WTC11 (cell line): ENCODE measurements around the gene ANGPTL5. TPM values are rescaled to one million over a fixed set of nuclear protein-coding genes. Genes with fewer than 3 reads are reported as not detected.

ENCODE experiments used
- ATAC-seq: fragments of 200-7000 bp; cut with Tn5 transposase; 2 replicates; pipeline ENCODE4 v1.10.0; 2021; ENCODE audit warnings: mild to moderate bottlenecking, moderate library complexity
- CTCF ChIA-PET: fragments of 300-600 bp; sonication (Branson Sonifier 250); formaldehyde crosslinking; loops from one replicate; lab custom pipeline; 2021; ENCODE audit warnings: antibody characterized with exemption; lab: Charles Lee
- POLR2A ChIA-PET: fragments of 350-600 bp; sonication (Branson Sonifier 250); formaldehyde crosslinking; loops from one replicate; lab custom pipeline; 2021; ENCODE audit warnings: antibody characterized with exemption; lab: Charles Lee
- DNase-seq: peaks from one replicate; pipeline ENCODE4 v3.0.0; 2021; ENCODE audit warnings: low spot score
- H3K27ac Mint-ChIP-seq: 2 replicates; pipeline ENCODE4 v1.8.0; 2021; ENCODE audit warnings: mixed read lengths
- H3K27me3 Mint-ChIP-seq: 2 replicates; pipeline ENCODE4 v1.8.0; 2021; ENCODE audit warnings: low read depth, mild to moderate bottlenecking, moderate library complexity, mixed read lengths
- H3K36me3 Mint-ChIP-seq: 2 replicates; pipeline ENCODE4 v1.8.0; 2021; ENCODE audit warnings: mixed read lengths
- H3K4me1 Mint-ChIP-seq: 2 replicates; pipeline ENCODE4 v1.8.0; 2022; ENCODE audit warnings: mixed read lengths
- H3K4me3 Mint-ChIP-seq: 2 replicates; pipeline ENCODE4 v1.8.0; 2021; ENCODE audit warnings: mild to moderate bottlenecking, moderate library complexity, mixed read lengths
- H3K9me3 Mint-ChIP-seq: 2 replicates; pipeline ENCODE4 v1.8.0; 2021; ENCODE audit warnings: mixed read lengths
- CDX4 ChIP-seq: fragments of 250-450 bp; sonication (Bioruptor Pico); IDR thresholded peaks from 2 replicates; pipeline ENCODE4 v1.9.0; 2021; ENCODE audit warnings: moderate library complexity, mild to moderate bottlenecking, inconsistent platforms, borderline replicate concordance
- E2F4 ChIP-seq: sonication (generic); formaldehyde crosslinking; IDR thresholded peaks from 2 replicates; pipeline ENCODE4 v1.8.1; 2022; ENCODE audit warnings: low read depth, mild to moderate bottlenecking, moderate library complexity, missing genetic modification reagents, borderline replicate concordance
- FOXP1 ChIP-seq: sonication (generic); formaldehyde crosslinking; IDR thresholded peaks from 2 replicates; pipeline ENCODE4 v1.8.0; 2022; ENCODE audit warnings: missing genetic modification reagents, mild to moderate bottlenecking, moderate library complexity, borderline replicate concordance
- GTF2I ChIP-seq: fragments of 250-450 bp; sonication (Bioruptor Pico); conservative IDR thresholded peaks from 2 replicates; pipeline ENCODE4 v1.4.0; 2021; ENCODE audit warnings: mild to moderate bottlenecking
- OVOL2 ChIP-seq: fragments of 250-450 bp; sonication (Bioruptor Pico); IDR thresholded peaks from 2 replicates; pipeline ENCODE4 v1.9.0; 2021; ENCODE audit warnings: mild to moderate bottlenecking, borderline replicate concordance
- STAT6 ChIP-seq: sonication (generic); formaldehyde crosslinking; conservative IDR thresholded peaks from 2 replicates; pipeline ENCODE4 v1.8.1; 2023; ENCODE audit warnings: mild to moderate bottlenecking, low read depth, missing genetic modification reagents, moderate library complexity
- ZNF512 ChIP-seq: sonication (generic); formaldehyde crosslinking; IDR thresholded peaks from 2 replicates; pipeline ENCODE4 v1.8.1; 2022; ENCODE audit warnings: missing genetic modification reagents, borderline replicate concordance
- ZNF532 ChIP-seq: fragments of 250-450 bp; sonication (Bioruptor Pico); IDR thresholded peaks from 2 replicates; pipeline ENCODE4 v1.9.0; 2021; ENCODE audit warnings: mild to moderate bottlenecking, borderline replicate concordance
- ZSCAN18 ChIP-seq: fragments of 250-450 bp; sonication (Bioruptor Pico); IDR thresholded peaks from 2 replicates; pipeline ENCODE4 v2.1.2; 2022; ENCODE audit warnings: mild to moderate bottlenecking, moderate library complexity
- total RNA-seq: library from RNA; stranded (reverse); gene quantifications from 3 replicates; pipeline ENCODE4 v1.2.3, GENCODE V29; 2021

Gene ANGPTL5
- total RNA-seq, 1 experiment from 2014 or later = not detected

- Mint-ChIP-seq H3K4me1 (no peaks in the 10 kb centered on the region), H3K4me3 (no peak overlapping the region), H3K36me3 (no peaks in the 10 kb centered on the region), H3K27me3 (no peaks in the 10 kb centered on the region), H3K27ac (no peak overlapping the region), H3K9me3 (peaks cover 18% of the 10 kb centered on the region)
- no peak for ATAC-seq
- no peak for DNase-seq
- POLR2A ChIA-PET = no interaction called here
- CTCF ChIA-PET = no interaction called here
- no peak for TF ChIP-seq OVOL2 (CRISPR knock-in tag)
- no peak for TF ChIP-seq ZNF512
- TF ChIP-seq ZNF532 (CRISPR knock-in tag) = no peak
- TF ChIP-seq FOXP1 (CRISPR knock-in tag) = no peak
- TF ChIP-seq STAT6 = no peak
These were observed 71.7 kb downstream of the ANGPTL5 start for GRCh38 chr11:101844608-101845007.

GRCh38 chr11:101840704-101841103, 75.6 kb downstream of the ANGPTL5 start:
- Mint-ChIP-seq H3K4me1 (no peaks in the 10 kb centered on the region), H3K36me3 (no peaks in the 10 kb centered on the region), H3K27me3 (no peaks in the 10 kb centered on the region), H3K9me3 (peaks cover 22% of the 10 kb centered on the region), H3K4me3 (no peak overlapping the region), H3K27ac (no peak overlapping the region)
- CTCF ChIA-PET = no interaction called here
- DNase-seq (no peak), ATAC-seq (no peak)
- no peak for TF ChIP-seq CDX4
- no peak for TF ChIP-seq E2F4
- TF ChIP-seq GTF2I (CRISPR knock-in tag) = no peak
- no peak for TF ChIP-seq ZSCAN18 (CRISPR knock-in tag)
- POLR2A ChIA-PET = no interaction called here

Other genes starting within 250 kb of the ANGPTL5 start
- 1.9 to 2.4 TPM (median 2.0 TPM) in 3 replicates for gene CEP126, start 1.5 kb downstream of the ANGPTL5 start, total RNA-seq
- 1.1 to 2.2 TPM (median 1.9 TPM) in 3 replicates for gene CFAP300, start 130.9 kb upstream of the ANGPTL5 start, total RNA-seq
- 88.7 to 101 TPM (median 98.9 TPM) in 3 replicates for gene YAP1, start 193.9 kb upstream of the ANGPTL5 start, total RNA-seq